Panc1 (cell line): ENCODE data around the gene NRP1. TPM values are rescaled to one million over a fixed set of nuclear protein-coding genes. Genes with fewer than 3 reads are reported as not detected.

Source experiments
- ATAC-seq: fragments of 200-7000 bp; cut with Tn5 transposase; 2 replicates; pipeline ENCODE4 v1.9.1; 2020; ENCODE audit warnings: mild to moderate bottlenecking, moderate library complexity
- BruUV-seq: library from RNA; stranded (reverse); fragments of 400-500 nt; replicated peaks from 2 replicates; lab custom pipeline; 2021; lab: Mats Ljungman, UMichigan
- CTCF ChIA-PET: fragments of 300-600 bp; sonication (Branson Sonifier 250); formaldehyde crosslinking; loops from one replicate; lab custom pipeline; 2022; ENCODE audit warnings: antibody characterized with exemption; lab: Charles Lee
- POLR2A ChIA-PET: fragments of 300-600 bp; sonication (Branson Sonifier 250); formaldehyde crosslinking; loops from one replicate; lab custom pipeline; 2022; ENCODE audit warnings: antibody characterized with exemption; lab: Charles Lee
- DNase-seq: peaks from one replicate; pipeline ENCODE4 v3.0.0-alpha.2; 2010; ENCODE audit warnings: low read depth, low spot score
- H3K27ac ChIP-seq: 2 replicates; pipeline ENCODE4 v1.5.1; 2011; ENCODE audit warnings: mild to moderate bottlenecking, low read length, inconsistent platforms
- H3K27me3 ChIP-seq: fragments of 200-500 bp; sonication (Bioruptor generic); 2 replicates; pipeline ENCODE4 v1.6.0; 2014; ENCODE audit warnings: low read length, inconsistent platforms; ENCODE audit not compliant: control insufficient read depth, insufficient read depth
- H3K36me3 ChIP-seq: fragments of 200-500 bp; sonication (Bioruptor generic); 2 replicates; pipeline ENCODE4 v1.5.1; 2014; ENCODE audit warnings: inconsistent platforms, mild to moderate bottlenecking, low read length, moderate library complexity; ENCODE audit not compliant: control insufficient read depth, insufficient read depth
- H3K4me1 ChIP-seq: 2 replicates; pipeline ENCODE4 v1.5.1; 2011; ENCODE audit warnings: inconsistent platforms, mild to moderate bottlenecking, low read length, moderate library complexity; ENCODE audit not compliant: control insufficient read depth, insufficient read depth
- H3K4me3 ChIP-seq, 2 experiments: 2 replicates each; pipeline ENCODE4 v1.5.1; 2011 to 2012; ENCODE audit warnings: low read depth in 2 of 2, low read length in 2 of 2, mild to moderate bottlenecking in 2 of 2, inconsistent platforms in 1 of 2, moderate library complexity in 1 of 2
- H3K9me3 ChIP-seq: fragments of 200-500 bp; sonication (Bioruptor generic); 2 replicates; pipeline ENCODE4 v1.5.1; 2014; ENCODE audit warnings: low read depth, mild to moderate bottlenecking, inconsistent platforms, low read length, moderate library complexity; ENCODE audit not compliant: control insufficient read depth, insufficient read depth
- CTCF ChIP-seq: fragments of 450-650 bp; IDR thresholded peaks from 2 replicates; pipeline ENCODE4 v1.5.1; 2017; ENCODE audit warnings: mild to moderate bottlenecking
- POLR2AphosphoS5 ChIP-seq: IDR thresholded peaks from 2 replicates; pipeline ENCODE4 v1.6.1; 2012; ENCODE audit warnings: mild to moderate bottlenecking, low read depth, low read length, moderate library complexity
- REST ChIP-seq, 2 experiments: IDR thresholded peaks; 2 replicates each; pipeline ENCODE4 v1.6.1; 2011 to 2012; ENCODE audit warnings: low read depth in 2 of 2, control low read depth in 1 of 2, low read length in 1 of 2, mild to moderate bottlenecking in 1 of 2, moderate library complexity in 1 of 2; ENCODE audit not compliant: insufficient read depth in 1 of 2
- SIN3A ChIP-seq: IDR thresholded peaks from 2 replicates; pipeline ENCODE4 v1.6.1; 2012; ENCODE audit warnings: low read depth, mild to moderate bottlenecking, low read length, moderate library complexity, borderline replicate concordance; ENCODE audit not compliant: insufficient read depth
- TCF7L2 ChIP-seq: IDR thresholded peaks from 2 replicates; pipeline ENCODE4 v1.6.1; 2011; ENCODE audit warnings: mild to moderate bottlenecking, low read depth, low read length, inconsistent platforms
- in situ Hi-C: cut with HindIII; loops from 2 replicates; pipeline ENCODE4 v1.10.0; 2016; ENCODE audit warnings: low sequenced_read_pairs, low pct_unique_long_range_greater_than_20kb
- intact Hi-C: fragments of 100-400 bp; cut with micrococcal nuclease; formaldehyde crosslinking; loops from one replicate; pipeline ENCODE4 v1.10.0; 2022; ENCODE audit not compliant: unreplicated experiment
- total RNA-seq: library from RNA; stranded (reverse); gene quantifications from one replicate; pipeline ENCODE4 v1.2.1, GENCODE V29; 2021; ENCODE audit not compliant: unreplicated experiment

Gene NRP1
- total RNA-seq, 1 experiment from 2014 or later: 93.4 TPM

- ChIA-PET CTCF (no interaction called here), POLR2A (no interaction called here)
- no TSS peak for BruUV-seq
- Histone ChIP-seq H3K4me1 (peaks cover 8% of the 10 kb centered on the region; the same call in 1 of the 2 replicates), H3K36me3 (no peaks in the 10 kb centered on the region), H3K27ac (no peak overlapping the region; the same call in 1 of the 2 replicates), H3K4me3 (no peak overlapping the region), H3K9me3 (no peaks in the 10 kb centered on the region), H3K27me3 (no peaks in the 10 kb centered on the region)
- DNase-seq: no peak
- ATAC-seq: no peak
- TF ChIP-seq REST (IDR thresholded peaks at IDR 0.05; ENCODE audit: insufficient read depth in 1 of 2, low read depth in 2 of 2, low read length in 1 of 2): no peak
- in situ Hi-C loops (no loop called here), intact Hi-C loops (loop anchor here (10.0 kb wide), 1 partner anchor 137 kb away; no protein-coding TSS in a partner anchor)
These were observed 183.1 kb downstream of the NRP1 start for GRCh38 chr10:33151344-33151864.

- H3K4me3 ChIP-seq: no peak overlapping the region
- ChIA-PET POLR2A (no interaction called here), CTCF (no interaction called here)
- H3K27me3 ChIP-seq: no peaks in the 10 kb centered on the region
- in situ Hi-C loops (no loop called here), intact Hi-C loops (loop anchor here (10.0 kb wide), 1 partner anchor 136 kb away; no protein-coding TSS in a partner anchor)
- BruUV-seq: no TSS peak
- no peaks in the 10 kb centered on the region for H3K36me3 ChIP-seq
- TF ChIP-seq REST (IDR thresholded peaks at IDR 0.05; ENCODE audit: insufficient read depth in 1 of 2, low read depth in 2 of 2, low read length in 1 of 2): no peak
- TF ChIP-seq SIN3A: no peak
- no peak for TF ChIP-seq POLR2AphosphoS5
- TF ChIP-seq TCF7L2: no peak
- ATAC-seq: no peak
- peaks cover 5% of the 10 kb centered on the region; the same call in 1 of the 2 replicates for H3K4me1 ChIP-seq
- DNase-seq: no peak
- no peaks in the 10 kb centered on the region for H3K9me3 ChIP-seq
- no peak overlapping the region for H3K27ac ChIP-seq
These were observed 183.6 kb downstream of the NRP1 start for GRCh38 chr10:33150889-33151288.

- TF ChIP-seq TCF7L2 (no peak), REST (IDR thresholded peaks at IDR 0.05; ENCODE audit: insufficient read depth in 1 of 2, low read depth in 2 of 2, low read length in 1 of 2) (no peak), POLR2AphosphoS5 (no peak), SIN3A (no peak), CTCF (no peak)
- Histone ChIP-seq H3K27ac (no peak overlapping the region), H3K4me1 (no peaks in the 10 kb centered on the region), H3K4me3 (no peak overlapping the region), H3K36me3 (no peaks in the 10 kb centered on the region), H3K27me3 (no peaks in the 10 kb centered on the region), H3K9me3 (no peaks in the 10 kb centered on the region)
- in situ Hi-C loops: no loop called here
- DNase-seq: no peak
- no peak for ATAC-seq
- POLR2A ChIA-PET: no interaction called here
- CTCF ChIA-PET: no interaction called here
- intact Hi-C loops: loop anchor here (10.0 kb wide), 1 partner anchor 135 kb away; no protein-coding TSS in a partner anchor
- BruUV-seq: no TSS peak
These were observed 184.3 kb downstream of the NRP1 start for GRCh38 chr10:33150146-33150545.
